ENCODE results near the gene RAB30.

- TF ChIP-seq CTCF (IDR thresholded peaks at IDR 0.05) (no peak), POLR2A (IDR thresholded peaks at IDR 0.05) (no peak)
Measured at GRCh38 chr11:83046621-83047172, 25.0 kb downstream of the RAB30 start.
